ENCODE results near the gene ZNF219. TPM values are rescaled to one million over a fixed set of nuclear protein-coding genes. Genes with fewer than 3 reads are reported as not detected.
A peak's percentile ranks its signal among the peaks of the same experiment; 100 is the strongest.

The ZNF219 gene
- total and polyA plus RNA-seq, 5 donors from 2014 or later: 1.1 to 5.0 (median 1.4) TPM

DNA sequence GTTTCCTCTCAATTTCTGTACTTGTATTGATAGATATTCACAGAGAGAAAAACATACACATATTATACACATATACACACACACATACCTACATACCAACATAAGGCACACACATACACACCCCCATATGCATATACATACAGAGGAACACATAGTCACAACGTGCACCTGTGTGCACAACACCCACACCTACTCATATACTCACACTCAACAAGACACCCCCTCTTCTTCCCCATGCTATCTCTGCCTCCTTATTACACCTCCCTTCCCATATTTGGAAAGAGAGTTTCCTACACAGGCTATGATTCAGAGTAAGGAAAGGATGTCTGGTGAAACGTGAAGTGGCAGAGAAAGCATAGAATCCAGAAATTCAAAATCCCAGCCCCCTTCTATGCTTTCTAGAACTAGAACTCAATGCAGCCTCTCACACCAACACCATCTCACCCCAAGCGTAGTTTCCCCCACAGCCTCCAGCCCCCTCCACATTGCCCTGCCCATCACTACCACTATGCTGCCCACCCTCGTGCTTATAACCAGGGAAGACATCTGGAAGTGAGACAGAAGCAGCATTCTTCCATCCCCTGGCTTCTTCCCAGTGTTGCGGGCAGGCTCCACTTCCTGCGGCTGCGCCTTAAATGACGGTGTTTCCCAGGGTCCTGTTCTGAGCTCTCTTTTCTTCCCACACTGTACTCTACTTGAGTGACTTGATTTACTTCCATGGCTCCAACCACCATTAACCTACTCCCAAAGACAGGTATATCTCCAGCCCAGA is 38.4 kb downstream of the ZNF219 start:
- no peak overlapping the region for H3K4me3 Mint-ChIP-seq
- H3K27me3 Mint-ChIP-seq: peaks cover 47% of the 10 kb centered on the region
- Histone ChIP-seq H3K9me3 (ENCODE audit: control insufficient read depth in 2 of 2, low read length in 2 of 2) (no peaks in the 10 kb centered on the region), H3K4me3 (ENCODE audit: low read depth, low read length) (no peak overlapping the region), H3K36me3 (ENCODE audit: control insufficient read depth, insufficient read depth, low read length) (no peaks in the 10 kb centered on the region), H3K27ac (ENCODE audit: insufficient read depth, low read length, poor library complexity, severe bottlenecking) (no peak overlapping the region), H3K27me3 (ENCODE audit: control insufficient read depth, insufficient read depth, low read length) (peaks cover 14% of the 10 kb centered on the region), H3K4me1 (ENCODE audit: control insufficient read depth, insufficient read depth, low read length, poor library complexity, severe bottlenecking) (no peaks in the 10 kb centered on the region)
- H3K9me3 Mint-ChIP-seq: peaks cover 0 to 1% (median 0%) of the 10 kb centered on the region in 7 donors
- no peak for DNase-seq
- H3K36me3 Mint-ChIP-seq: no peaks in the 10 kb centered on the region
- ATAC-seq (ENCODE audit: low read depth in 2 of 2): no peak
- no peaks in the 10 kb centered on the region for H3K4me1 Mint-ChIP-seq
- H3K27ac Mint-ChIP-seq: no peak overlapping the region

DNA sequence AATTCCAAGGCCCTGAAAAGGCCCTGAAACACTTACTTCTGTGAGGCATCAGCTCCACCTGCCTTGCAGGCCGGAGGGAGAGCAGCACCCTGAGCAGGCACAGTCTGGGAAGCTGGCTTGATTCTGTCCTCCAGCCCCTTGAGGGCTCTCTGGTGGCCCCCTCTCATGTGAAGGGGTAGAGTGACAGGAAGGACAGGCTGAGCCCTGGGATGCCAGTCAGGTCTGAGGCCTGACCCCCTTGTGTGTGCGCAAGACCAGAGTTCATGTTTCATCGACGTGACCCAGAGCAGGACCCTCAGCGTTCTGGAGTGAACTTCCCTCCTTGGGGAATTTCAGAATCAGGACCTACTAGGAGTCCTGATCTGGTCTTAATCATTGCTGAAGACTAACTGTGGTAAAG is 39.6 kb downstream of the ZNF219 start:
- Histone ChIP-seq H3K9me3 (ENCODE audit: control insufficient read depth in 2 of 2, low read length in 2 of 2) (no peaks in the 10 kb centered on the region), H3K36me3 (ENCODE audit: control insufficient read depth, insufficient read depth, low read length) (no peaks in the 10 kb centered on the region), H3K27ac (ENCODE audit: insufficient read depth, low read length, poor library complexity, severe bottlenecking) (no peak overlapping the region), H3K27me3 (ENCODE audit: control insufficient read depth, insufficient read depth, low read length) (peaks cover 14% of the 10 kb centered on the region), H3K4me3 (ENCODE audit: low read depth, low read length) (no peak overlapping the region), H3K4me1 (ENCODE audit: control insufficient read depth, insufficient read depth, low read length, poor library complexity, severe bottlenecking) (no peaks in the 10 kb centered on the region)
- no peaks in the 10 kb centered on the region for H3K36me3 Mint-ChIP-seq
- no peak for ATAC-seq (ENCODE audit: low read depth in 2 of 2)
- peaks cover 0 to 1% (median 0%) of the 10 kb centered on the region in 7 donors for H3K9me3 Mint-ChIP-seq
- DNase-seq: no peak
- H3K27ac Mint-ChIP-seq: no peak overlapping the region
- peaks cover 41% of the 10 kb centered on the region for H3K27me3 Mint-ChIP-seq
- no peaks in the 10 kb centered on the region for H3K4me1 Mint-ChIP-seq
- H3K4me3 Mint-ChIP-seq: no peak overlapping the region

DNA sequence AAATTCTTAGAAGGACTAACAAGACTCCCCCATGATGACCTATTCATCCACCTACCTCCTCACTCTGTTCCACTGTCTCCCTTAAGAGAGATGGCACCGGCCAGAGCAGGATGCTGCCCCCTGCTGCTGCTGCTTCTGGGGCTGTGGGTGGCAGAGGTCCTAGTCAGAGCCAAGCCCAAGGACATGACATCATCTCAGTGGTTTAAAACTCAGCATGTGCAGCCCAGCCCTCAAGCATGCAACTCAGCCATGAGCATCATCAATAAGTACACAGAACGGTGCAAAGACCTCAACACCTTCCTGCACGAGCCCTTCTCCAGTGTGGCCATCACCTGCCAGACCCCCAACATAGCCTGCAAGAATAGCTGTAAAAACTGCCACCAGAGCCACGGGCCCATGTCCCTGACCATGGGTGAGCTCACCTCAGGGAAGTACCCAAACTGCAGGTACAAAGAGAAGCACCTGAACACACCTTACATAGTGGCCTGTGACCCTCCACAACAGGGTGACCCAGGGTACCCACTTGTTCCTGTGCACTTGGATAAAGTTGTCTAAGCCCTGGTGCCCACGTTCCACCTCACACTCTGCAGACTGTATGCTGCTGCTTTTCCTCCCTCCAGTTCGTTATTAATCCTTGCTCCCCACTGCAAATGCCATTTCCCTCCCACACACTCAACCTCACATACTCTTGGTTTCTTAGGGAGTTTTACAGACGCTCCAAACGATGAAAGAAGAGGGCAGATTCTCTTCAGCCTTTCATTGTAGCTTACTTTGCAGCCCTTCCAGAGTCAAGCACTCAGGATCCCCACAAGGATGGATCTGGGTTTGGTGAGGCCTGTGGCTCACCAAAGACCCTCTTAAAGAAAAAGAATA is 40.4 kb downstream of the ZNF219 start, which contains the start of gene RNASE8:
Gene RNASE8, plus strand, starts transcription at position 20 of the 873 bp plus-strand sequence. Its CDS starts 71 bp downstream, at position 91.
- DNase-seq (no peak), ATAC-seq (ENCODE audit: low read depth in 2 of 2) (no peak)
- no peak within 1 kb of the TSS for H3K4me3 Mint-ChIP-seq
- H3K27me3 Mint-ChIP-seq: peaks cover 32% of the 10 kb centered on the region
- Histone ChIP-seq H3K4me3 (ENCODE audit: low read depth, low read length) (no peak within 1 kb of the TSS), H3K4me1 (ENCODE audit: control insufficient read depth, insufficient read depth, low read length, poor library complexity, severe bottlenecking) (no peaks in the 10 kb centered on the region), H3K9me3 (ENCODE audit: control insufficient read depth in 2 of 2, low read length in 2 of 2) (no peaks in the 10 kb centered on the region), H3K27ac (ENCODE audit: insufficient read depth, low read length, poor library complexity, severe bottlenecking) (no peak within 1 kb of the TSS), H3K36me3 (ENCODE audit: control insufficient read depth, insufficient read depth, low read length) (no peaks in the 10 kb centered on the region), H3K27me3 (ENCODE audit: control insufficient read depth, insufficient read depth, low read length) (peaks cover 14% of the 10 kb centered on the region)
- no peaks in the 10 kb centered on the region for H3K4me1 Mint-ChIP-seq
- H3K27ac Mint-ChIP-seq: no peak within 1 kb of the TSS
- peaks cover 0 to 1% (median 0%) of the 10 kb centered on the region in 7 donors for H3K9me3 Mint-ChIP-seq
- H3K36me3 Mint-ChIP-seq: no peaks in the 10 kb centered on the region

DNA sequence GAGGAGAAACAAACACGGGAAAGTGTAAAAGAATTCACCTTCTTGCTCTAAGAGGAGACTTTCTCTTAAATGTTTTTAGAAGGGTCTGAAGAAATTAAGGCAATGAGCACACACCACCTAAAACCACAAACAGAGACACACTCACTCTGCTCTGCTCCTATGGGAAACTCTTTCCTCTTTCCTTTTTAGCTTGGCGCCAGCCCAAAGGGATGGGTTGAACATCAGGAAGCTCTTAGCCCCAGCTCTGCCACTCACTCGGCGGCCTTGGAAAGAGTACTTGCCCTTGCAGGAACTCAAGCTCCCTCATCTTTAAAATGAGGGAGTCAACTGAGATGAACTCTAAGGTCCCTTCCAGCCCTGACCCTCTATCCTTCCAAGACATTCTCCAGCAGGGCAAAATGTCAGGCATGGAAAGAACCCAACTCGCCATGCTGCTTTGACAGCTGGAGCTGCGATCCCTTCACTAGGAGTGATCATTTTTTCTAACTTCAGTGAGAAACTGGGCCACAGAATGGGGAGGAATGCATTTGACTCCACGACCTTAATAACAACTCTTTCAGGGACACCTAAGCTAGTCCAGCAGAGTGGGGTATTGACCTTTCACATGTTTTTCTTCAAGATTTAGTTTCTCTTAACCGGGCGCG is 41.8 kb downstream of the ZNF219 start:
- Mint-ChIP-seq H3K9me3 (no peaks in the 10 kb centered on the region), H3K36me3 (no peaks in the 10 kb centered on the region)

DNA sequence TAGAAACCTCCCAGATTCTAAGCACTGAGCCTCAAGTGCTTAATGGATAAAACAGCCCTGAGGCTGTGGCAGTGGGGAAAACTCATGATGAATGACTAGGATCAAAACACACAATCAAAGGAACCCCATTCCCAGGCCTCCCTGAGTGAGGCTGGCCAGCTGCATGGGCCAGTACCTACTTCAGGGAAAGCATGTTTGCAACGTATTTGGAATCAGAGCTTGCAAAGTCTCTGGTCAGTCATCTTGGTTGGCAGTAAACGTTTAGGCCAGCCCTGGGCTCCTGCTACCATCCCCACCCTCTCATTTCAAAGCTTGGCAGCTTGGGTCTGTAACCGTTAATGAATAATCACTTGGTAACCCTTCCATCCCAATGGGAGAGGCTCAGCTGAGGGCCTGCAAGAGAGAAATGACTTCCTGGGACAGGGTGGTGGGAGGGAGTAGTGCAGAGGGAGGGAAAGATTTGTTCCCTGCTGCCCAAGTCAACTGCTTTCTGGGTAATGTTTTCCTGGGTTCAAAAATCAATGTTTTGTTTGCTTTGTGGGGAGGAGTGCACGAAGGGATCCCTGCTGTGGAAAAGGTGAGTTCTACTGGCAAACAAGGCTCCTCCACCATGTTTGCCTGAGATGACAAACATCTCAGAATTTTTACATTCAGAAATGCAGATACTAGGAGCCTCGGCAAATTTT is 42.9 kb downstream of the ZNF219 start:
- H3K4me3 ChIP-seq (ENCODE audit: low read depth, low read length): no peak overlapping the region
- Mint-ChIP-seq H3K27me3 (peaks cover 21% of the 10 kb centered on the region), H3K36me3 (no peaks in the 10 kb centered on the region), H3K9me3 (no peaks in the 10 kb centered on the region), H3K4me3 (no peak overlapping the region), H3K27ac (no peak overlapping the region), H3K4me1 (no peaks in the 10 kb centered on the region)
- no peak for ATAC-seq (ENCODE audit: low read depth in 2 of 2)
- no peaks in the 10 kb centered on the region for H3K36me3 ChIP-seq (ENCODE audit: control insufficient read depth, insufficient read depth, low read length)
- no peak overlapping the region for H3K27ac ChIP-seq (ENCODE audit: insufficient read depth, low read length, poor library complexity, severe bottlenecking)
- DNase-seq: no peak
- H3K27me3 ChIP-seq (ENCODE audit: control insufficient read depth, insufficient read depth, low read length): peaks cover 8% of the 10 kb centered on the region
- H3K4me1 ChIP-seq (ENCODE audit: control insufficient read depth, insufficient read depth, low read length, poor library complexity, severe bottlenecking): no peaks in the 10 kb centered on the region
- H3K9me3 ChIP-seq (ENCODE audit: control insufficient read depth in 2 of 2, low read length in 2 of 2): no peaks in the 10 kb centered on the region

More for the DNA sequence above, 41.8 kb downstream of the ZNF219 start:
- Mint-ChIP-seq H3K27me3 (peaks cover 24% of the 10 kb centered on the region), H3K4me3 (no peak overlapping the region), H3K27ac (no peak overlapping the region), H3K4me1 (no peaks in the 10 kb centered on the region)
- no peaks in the 10 kb centered on the region for H3K36me3 ChIP-seq (ENCODE audit: control insufficient read depth, insufficient read depth, low read length)
- no peaks in the 10 kb centered on the region for H3K4me1 ChIP-seq (ENCODE audit: control insufficient read depth, insufficient read depth, low read length, poor library complexity, severe bottlenecking)
- H3K27me3 ChIP-seq (ENCODE audit: control insufficient read depth, insufficient read depth, low read length): peaks cover 16% of the 10 kb centered on the region
- no peak for ATAC-seq (ENCODE audit: low read depth in 2 of 2)
- no peak for DNase-seq
- H3K9me3 ChIP-seq (ENCODE audit: control insufficient read depth in 2 of 2, low read length in 2 of 2): no peaks in the 10 kb centered on the region
- no peak overlapping the region for H3K27ac ChIP-seq (ENCODE audit: insufficient read depth, low read length, poor library complexity, severe bottlenecking)
- H3K4me3 ChIP-seq (ENCODE audit: low read depth, low read length): no peak overlapping the region

DNA sequence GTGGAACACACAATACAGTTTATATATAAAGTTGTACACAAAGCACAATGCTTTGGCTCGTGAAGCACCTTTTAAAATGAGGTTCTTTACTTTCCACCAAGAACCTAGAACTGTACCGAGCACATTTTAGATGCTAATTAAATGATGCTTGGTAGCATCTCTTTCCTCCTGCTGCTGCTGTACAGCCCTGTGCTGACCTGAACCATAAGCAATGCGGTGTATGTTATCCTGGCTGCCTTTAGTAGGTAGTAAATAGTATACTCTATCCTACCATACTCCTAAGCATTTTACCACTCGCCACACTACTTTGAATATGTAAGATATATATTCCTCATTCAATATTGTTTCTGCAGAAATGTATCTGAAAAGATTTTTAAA is 43.7 kb downstream of the ZNF219 start:
- H3K4me1 Mint-ChIP-seq: no peaks in the 10 kb centered on the region
- Histone ChIP-seq H3K27ac (ENCODE audit: insufficient read depth, low read length, poor library complexity, severe bottlenecking) (no peak overlapping the region), H3K4me3 (ENCODE audit: low read depth, low read length) (no peak overlapping the region), H3K4me1 (ENCODE audit: control insufficient read depth, insufficient read depth, low read length, poor library complexity, severe bottlenecking) (no peaks in the 10 kb centered on the region), H3K27me3 (ENCODE audit: control insufficient read depth, insufficient read depth, low read length) (peaks cover 5% of the 10 kb centered on the region), H3K36me3 (ENCODE audit: control insufficient read depth, insufficient read depth, low read length) (no peaks in the 10 kb centered on the region), H3K9me3 (ENCODE audit: control insufficient read depth in 2 of 2, low read length in 2 of 2) (no peaks in the 10 kb centered on the region)
- no peak for ATAC-seq (ENCODE audit: low read depth in 2 of 2)
- H3K9me3 Mint-ChIP-seq: no peaks in the 10 kb centered on the region
- H3K27ac Mint-ChIP-seq: no peak overlapping the region
- H3K36me3 Mint-ChIP-seq: no peaks in the 10 kb centered on the region
- no peak for DNase-seq
- peaks cover 15% of the 10 kb centered on the region for H3K27me3 Mint-ChIP-seq
- H3K4me3 Mint-ChIP-seq: no peak overlapping the region

DNA sequence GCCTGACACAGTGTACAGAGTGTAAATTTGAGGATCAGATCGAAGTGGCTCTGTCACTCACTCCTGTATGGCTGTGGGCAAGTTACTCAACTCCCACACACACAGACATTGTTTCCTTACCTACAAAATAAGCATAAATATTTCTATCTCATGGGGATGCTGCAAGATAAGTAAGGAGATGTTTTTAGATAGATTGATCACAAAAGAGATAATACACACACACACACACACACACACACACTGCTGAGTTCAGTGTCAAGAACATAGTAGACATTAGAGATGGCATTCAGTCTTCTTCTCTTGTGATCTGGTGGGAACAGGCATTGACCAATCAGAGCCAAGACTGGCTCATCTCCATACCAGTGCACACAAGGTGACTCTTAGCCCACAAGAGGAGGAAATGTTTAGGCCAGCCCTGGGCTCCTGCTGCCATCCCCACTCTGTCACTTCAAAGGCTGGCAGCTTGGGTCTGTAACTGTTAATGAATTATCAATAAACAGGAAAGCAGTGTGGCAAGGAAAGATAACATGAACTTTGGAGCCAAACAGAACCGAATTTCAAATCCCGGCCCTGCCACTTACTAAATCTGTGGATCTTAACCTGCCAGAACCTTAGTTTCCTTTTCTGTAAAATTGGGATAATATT is 44.2 kb downstream of the ZNF219 start:
- DNase-seq: no peak
- no peaks in the 10 kb centered on the region for H3K36me3 Mint-ChIP-seq
- no peaks in the 10 kb centered on the region for H3K4me1 Mint-ChIP-seq
- no peak overlapping the region for H3K27ac Mint-ChIP-seq
- Histone ChIP-seq H3K9me3 (ENCODE audit: control insufficient read depth in 2 of 2, low read length in 2 of 2) (no peaks in the 10 kb centered on the region), H3K4me1 (ENCODE audit: control insufficient read depth, insufficient read depth, low read length, poor library complexity, severe bottlenecking) (no peaks in the 10 kb centered on the region), H3K27me3 (ENCODE audit: control insufficient read depth, insufficient read depth, low read length) (peaks cover 4% of the 10 kb centered on the region), H3K4me3 (ENCODE audit: low read depth, low read length) (no peak overlapping the region), H3K36me3 (ENCODE audit: control insufficient read depth, insufficient read depth, low read length) (no peaks in the 10 kb centered on the region), H3K27ac (ENCODE audit: insufficient read depth, low read length, poor library complexity, severe bottlenecking) (no peak overlapping the region)
- no peaks in the 10 kb centered on the region for H3K9me3 Mint-ChIP-seq
- no peak for ATAC-seq (ENCODE audit: low read depth in 2 of 2)
- H3K4me3 Mint-ChIP-seq: peak overlapping the region in 1 of 4 donors; percentile 44
- peaks cover 17% of the 10 kb centered on the region for H3K27me3 Mint-ChIP-seq
